Spleen (tissue), 11 donors: ENCODE measurements around the gene TENM4. TPM values are rescaled to one million over a fixed set of nuclear protein-coding genes. Genes with fewer than 3 reads are reported as not detected.

Source experiments
- DNase-seq: peaks from one replicate; pipeline ENCODE4 v3.0.0-alpha.2; 2020
- H3K27ac ChIP-seq, 8 donors: fragments of 200-600 bp; sonication (generic) in 7 of 8; 1 replicate in 4 of 8; 2 replicates in 4 of 8; pipeline versions ENCODE4 v1.5.0 to v1.8.0; 2016 to 2021; ENCODE audit warnings: inconsistent platforms in 4 of 8, mild to moderate bottlenecking in 4 of 8, moderate library complexity in 1 of 8
- H3K27me3 ChIP-seq, 7 donors: fragments of 200-600 bp; sonication (generic) in 6 of 7; replicated peaks in 1 of 7; 1 replicate in 4 of 7; 2 replicates in 3 of 7; pipeline versions ENCODE4 v1.5.0 to v1.8.0; 2016 to 2021; ENCODE audit warnings: inconsistent platforms in 3 of 7, mild to moderate bottlenecking in 1 of 7
- H3K36me3 ChIP-seq, 6 donors: fragments of 200-600 bp; sonication (generic) in 5 of 6; 1 replicate in 4 of 6; 2 replicates in 2 of 6; pipeline versions ENCODE4 v1.5.0 to v1.8.0; 2016 to 2021; ENCODE audit warnings: inconsistent platforms in 2 of 6
- H3K4me1 ChIP-seq, 6 donors: fragments of 200-600 bp; sonication (generic) in 5 of 6; 1 replicate in 3 of 6; 2 replicates in 3 of 6; pipeline versions ENCODE4 v1.5.0 to v1.8.0; 2016 to 2021; ENCODE audit warnings: inconsistent platforms in 3 of 6
- H3K4me3 ChIP-seq, 8 donors: fragments of 200-600 bp; sonication (generic) in 7 of 8; 1 replicate in 4 of 8; 2 replicates in 4 of 8; pipeline versions ENCODE4 v1.5.0 to v1.8.0; 2016 to 2021; ENCODE audit warnings: inconsistent platforms in 4 of 8, mild to moderate bottlenecking in 4 of 8, moderate library complexity in 2 of 8
- H3K9me3 ChIP-seq, 8 donors: fragments of 200-600 bp; sonication (generic) in 7 of 8; 1 replicate in 4 of 8; 2 replicates in 4 of 8; pipeline versions ENCODE4 v1.5.0 to v1.8.0; 2016 to 2021; ENCODE audit warnings: inconsistent platforms in 4 of 8
- CTCF ChIP-seq, 11 experiments: fragments of 200-600 bp in 7 of 11; fragments of 450-650 bp in 4 of 11; sonication (generic) in 4 of 11; IDR thresholded peaks in 8 of 11; conservative IDR thresholded peaks in 3 of 11; 1 replicate in 7 of 11; 2 replicates in 4 of 11; pipeline versions ENCODE4 v1.4.0 to v1.8.0; 2016 to 2021; ENCODE audit warnings: antibody characterized with exemption in 11 of 11, inconsistent platforms in 4 of 11, mild to moderate bottlenecking in 1 of 11
- POLR2A ChIP-seq, 3 donors: fragments of 450-650 bp; IDR thresholded peaks; one replicate each; pipeline ENCODE4 v1.5.1; 2017; ENCODE audit warnings: antibody characterized with exemption in 3 of 3, mild to moderate bottlenecking in 1 of 3
- POLR2AphosphoS5 ChIP-seq, 3 donors: sonication (generic); formaldehyde crosslinking; IDR thresholded peaks; one replicate each; pipeline ENCODE4 v1.5.1; 2017; ENCODE audit warnings: antibody characterized with exemption in 3 of 3
- WGBS, 5 donors: extraction: QIAGEN DNeasy Blood & Tissue Kit in 3 of 5; methylation state at CpG; one replicate each; pipeline versions ENCODE4 v1.1.5 to v1.1.7; 2013 to 2018; 5-methylcytosine and 5-hydroxymethylcytosine counted together
- intact Hi-C: fragments of 100-400 bp; cut with DNase I; formaldehyde crosslinking; loops from one replicate; pipeline ENCODE4 v1.15.0; 2023; ENCODE audit warnings: low total_unique reads
- polyA plus RNA-seq, 3 donors: library from polyadenylated mRNA; stranded (reverse); fragments of 200-250 nt; gene quantifications; one replicate each; pipeline ENCODE4 v1.2.1, GENCODE V29; 2013
- total RNA-seq, 7 donors: library from RNA; depleted of rRNA in 3 of 7; stranded (reverse); fragments of >200 nt in 3 of 7; fragmentation: NEBNext Ultra II Directional in 4 of 7; extraction: Animal tissue kit (Norgen Biotek cat#: 25700) in 4 of 7; gene quantifications; one replicate each; pipeline versions ENCODE4 v1.1.0 to v1.2.1, GENCODE V29; 2016 to 2021
- donor health status: healthy with polysubstance abuse.
- donor health status: DM: no; HTN: no; CAD: no; lungs with moderate emphysema.
- donor health status: DM: no; HTN: no; CAD: no.
- donor health status: Bipolar disorder and iron deficiency.
- donor health status: healthy.
- donor health status: DM: no; HTN: no; CAD: no.
- donor health status: DM: yes; HTN: yes; CAD: no.

Gene TENM4
- total and polyA plus RNA-seq, 10 donors, result 0.09 to 4.5 (median 1.2) TPM

GRCh38 chr11:78991681-78992080 is 449.1 kb downstream of the TENM4 start:
- H3K9me3 ChIP-seq, result peaks cover 0 to 15% (median 0%) of the 10 kb centered on the region in 8 donors
- H3K4me1 ChIP-seq, result no peaks in the 10 kb centered on the region
- no peak for TF ChIP-seq CTCF (IDR thresholded peaks at IDR 0.05 in 8 of 11, conservative IDR thresholded peaks at IDR 0.05 in 3 of 11)
- no peak for TF ChIP-seq POLR2AphosphoS5 (IDR thresholded peaks at IDR 0.05)
- no peak for TF ChIP-seq POLR2A (IDR thresholded peaks at IDR 0.05)
- peaks cover 0 to 5% (median 0%) of the 10 kb centered on the region in 7 donors for H3K27me3 ChIP-seq
- H3K4me3 ChIP-seq, result no peak overlapping the region
- H3K36me3 ChIP-seq, result no peaks in the 10 kb centered on the region
- intact Hi-C loops, result no loop called here
- H3K27ac ChIP-seq, result no peak overlapping the region
- no peak for DNase-seq

GRCh38 chr11:78990261-78990660 is 450.6 kb downstream of the TENM4 start:
- whole genome bisulfite sequencing, 5 donors, result 78 to 85% (median 82%) methylated on average over 9 of the region's 9 CpGs
- peaks cover 0 to 7% (median 0%) of the 10 kb centered on the region in 7 donors for H3K27me3 ChIP-seq
- H3K27ac ChIP-seq, result no peak overlapping the region
- intact Hi-C loops, result no loop called here
- TF ChIP-seq CTCF (IDR thresholded peaks at IDR 0.05 in 8 of 11, conservative IDR thresholded peaks at IDR 0.05 in 3 of 11) (no peak), POLR2AphosphoS5 (IDR thresholded peaks at IDR 0.05) (no peak), POLR2A (IDR thresholded peaks at IDR 0.05) (no peak)
- H3K9me3 ChIP-seq, result peaks cover 0 to 15% (median 0%) of the 10 kb centered on the region in 8 donors
- no peaks in the 10 kb centered on the region for H3K36me3 ChIP-seq
- no peak for DNase-seq
- no peak overlapping the region for H3K4me3 ChIP-seq
- H3K4me1 ChIP-seq, result no peaks in the 10 kb centered on the region

- Histone ChIP-seq H3K4me3 (no peak overlapping the region), H3K27ac (no peak overlapping the region), H3K27me3 (peaks cover 0 to 7% (median 0%) of the 10 kb centered on the region in 7 donors), H3K4me1 (no peaks in the 10 kb centered on the region), H3K36me3 (no peaks in the 10 kb centered on the region), H3K9me3 (peaks cover 0 to under 1% (median 0%) of the 10 kb centered on the region in 8 donors)
- no peak for DNase-seq
- WGBS, 5 donors, result 92 to 98% (median 93%) methylated on average over 4 of the region's 4 CpGs
- TF ChIP-seq POLR2A (IDR thresholded peaks at IDR 0.05), result no peak
- no peak for TF ChIP-seq CTCF (IDR thresholded peaks at IDR 0.05 in 8 of 11, conservative IDR thresholded peaks at IDR 0.05 in 3 of 11)
- TF ChIP-seq POLR2AphosphoS5 (IDR thresholded peaks at IDR 0.05), result no peak
- intact Hi-C loops, result no loop called here
These were observed 453.1 kb downstream of the TENM4 start for GRCh38 chr11:78987748-78988147.

- Histone ChIP-seq H3K27me3 (peaks cover 0 to 7% (median 0%) of the 10 kb centered on the region in 7 donors), H3K4me1 (no peaks in the 10 kb centered on the region), H3K4me3 (no peak overlapping the region), H3K36me3 (no peaks in the 10 kb centered on the region), H3K9me3 (no peaks in the 10 kb centered on the region), H3K27ac (no peak overlapping the region)
- intact Hi-C loops, result no loop called here
- DNase-seq, result no peak
- no peak for TF ChIP-seq CTCF (IDR thresholded peaks at IDR 0.05 in 8 of 11, conservative IDR thresholded peaks at IDR 0.05 in 3 of 11)
- TF ChIP-seq POLR2AphosphoS5 (IDR thresholded peaks at IDR 0.05), result no peak
- TF ChIP-seq POLR2A (IDR thresholded peaks at IDR 0.05), result no peak
- 88 to 95% (median 94%) methylated on average over 8 of the region's 8 CpGs for WGBS, 5 donors
These were observed 454.5 kb downstream of the TENM4 start for GRCh38 chr11:78986305-78986704.
